ENCODE results near the gene RFX1.
"Not testable (repeated sequence)": the region's sequence is repeated elsewhere in the genome, so short reads cannot be mapped to it uniquely, and the experiment has no call there.

Gene RFX1

GRCh38 chr19:14006085-14006765 is at the start of gene RFX1:
Gene RFX1 (minus strand): TSS chr19:14006320. CDS start chr19:13993843, 12,477 bp downstream.
- peak; percentile 100 for DNase-seq

GRCh38 chr19:14055396-14055795 is 49.3 kb upstream of the RFX1 start:
- no peak for DNase-seq

GRCh38 chr19:14054721-14055120 is 48.6 kb upstream of the RFX1 start:
- DNase-seq, result no peak

- no peak for DNase-seq
These were observed 48.0 kb upstream of the RFX1 start for GRCh38 chr19:14054099-14054498.

- no peak for DNase-seq
These were observed 47.4 kb upstream of the RFX1 start for GRCh38 chr19:14053500-14053899.

- DNase-seq, result no peak
These were observed 46.9 kb upstream of the RFX1 start for GRCh38 chr19:14053032-14053431.

GRCh38 chr19:14052470-14052869 is 46.4 kb upstream of the RFX1 start:
- no peak for DNase-seq

- DNase-seq, result no peak
These were observed 45.9 kb upstream of the RFX1 start for GRCh38 chr19:14051980-14052379.

GRCh38 chr19:14050961-14051360 is 44.8 kb upstream of the RFX1 start:
- DNase-seq, result not testable (repeated sequence)

- no peak for DNase-seq
These were observed 44.4 kb upstream of the RFX1 start for GRCh38 chr19:14050512-14050911.

GRCh38 chr19:14048443-14049153 is 42.5 kb upstream of the RFX1 start:
- DNase-seq, result peak; percentile 80

- not testable (repeated sequence) for DNase-seq
These were observed 41.7 kb upstream of the RFX1 start for GRCh38 chr19:14047866-14048265.

- DNase-seq, result peak; percentile 75
These were observed 36.8 kb upstream of the RFX1 start for GRCh38 chr19:14042659-14043608.

- no peak for DNase-seq
These were observed 33.1 kb upstream of the RFX1 start for GRCh38 chr19:14039181-14039580.

GRCh38 chr19:14035706-14036105 is 29.6 kb upstream of the RFX1 start:
- no peak for DNase-seq

- DNase-seq, result not testable (repeated sequence)
These were observed 29.0 kb upstream of the RFX1 start for GRCh38 chr19:14035159-14035558.

- no peak for DNase-seq
These were observed 27.8 kb upstream of the RFX1 start for GRCh38 chr19:14033946-14034345.

GRCh38 chr19:14031719-14032480 is 25.8 kb upstream of the RFX1 start, which contains the start of gene IL27RA:
Gene IL27RA (plus strand): TSS chr19:14031762. CDS start chr19:14031873, 111 bp downstream.
- DNase-seq, result peak; percentile 87

GRCh38 chr19:14030997-14031718 is 25.0 kb upstream of the RFX1 start:
- DNase-seq, result peak; percentile 90

GRCh38 chr19:14028901-14029300 is 22.8 kb upstream of the RFX1 start:
- DNase-seq, result no peak

GRCh38 chr19:14027856-14028450 is 21.8 kb upstream of the RFX1 start, which contains the start of gene RLN3:
Gene RLN3 (plus strand): TSS chr19:14028148. CDS start chr19:14028205, 57 bp downstream.
- DNase-seq, result no peak

Data from CD4-positive, alpha-beta T cell treated with Interleukin-12 subunit alpha and Interleukin-12 subunit beta, for 1 hour (primary cell).